Liver (tissue), 9 donors: ENCODE results near the gene PSPN. TPM values are rescaled to one million over a fixed set of nuclear protein-coding genes. Genes with fewer than 3 reads are reported as not detected.

Source experiments
- DNase-seq: peaks from one replicate; pipeline ENCODE4 v3.0.0-alpha.2; 2017; ENCODE audit warnings: low spot score
- H3K27ac ChIP-seq, 2 donors: one replicate each; pipeline ENCODE4 v1.7.0; 2013; ENCODE audit warnings: inconsistent platforms in 2 of 2, low read length in 2 of 2, control low read depth in 1 of 2, low read depth in 1 of 2, mild to moderate bottlenecking in 1 of 2
- H3K27me3 ChIP-seq, 4 donors: one replicate each; pipeline versions ENCODE4 v1.6.1 to v1.7.0; 2013; ENCODE audit warnings: low read length in 3 of 4, inconsistent platforms in 1 of 4, mild to moderate bottlenecking in 1 of 4, moderate library complexity in 1 of 4; ENCODE audit not compliant: control insufficient read depth in 4 of 4, insufficient read depth in 4 of 4
- H3K36me3 ChIP-seq, 4 donors: one replicate each; pipeline versions ENCODE4 v1.6.1 to v1.7.0; 2013; ENCODE audit warnings: low read length in 3 of 4, mild to moderate bottlenecking in 3 of 4, low read depth in 1 of 4, moderate library complexity in 1 of 4; ENCODE audit not compliant: control insufficient read depth in 4 of 4, insufficient read depth in 3 of 4
- H3K4me1 ChIP-seq, 4 donors: one replicate each; pipeline versions ENCODE4 v1.6.1 to v1.7.0; 2013; ENCODE audit warnings: low read length in 3 of 4, mild to moderate bottlenecking in 3 of 4, moderate library complexity in 1 of 4; ENCODE audit not compliant: control insufficient read depth in 4 of 4, insufficient read depth in 4 of 4
- H3K4me3 ChIP-seq, 3 donors: one replicate each; pipeline versions ENCODE4 v1.6.1 to v1.7.0; 2013; ENCODE audit warnings: low read length in 3 of 3, control low read depth in 1 of 3, low read depth in 1 of 3, mild to moderate bottlenecking in 1 of 3
- H3K9ac ChIP-seq, 2 donors: one replicate each; pipeline ENCODE4 v1.7.0; 2013; ENCODE audit warnings: low read length in 2 of 2, mild to moderate bottlenecking in 2 of 2, moderate library complexity in 2 of 2, control low read depth in 1 of 2, low read depth in 1 of 2
- H3K9me3 ChIP-seq, 4 donors: one replicate each; pipeline versions ENCODE4 v1.6.1 to v1.7.0; 2013; ENCODE audit warnings: low read length in 3 of 4; ENCODE audit not compliant: control insufficient read depth in 4 of 4
- EGR1 ChIP-seq, 2 donors: IDR thresholded peaks; 2 replicates each; pipeline ENCODE4 v1.6.1; 2016 to 2018; ENCODE audit warnings: antibody characterized with exemption in 2 of 2, low read depth in 2 of 2
- FOXA1 ChIP-seq: IDR thresholded peaks from 2 replicates; pipeline ENCODE4 v1.6.1; 2016; ENCODE audit warnings: antibody characterized with exemption
- FOXA2 ChIP-seq: IDR thresholded peaks from 2 replicates; pipeline ENCODE4 v1.6.1; 2016; ENCODE audit warnings: antibody characterized with exemption
- HNF4A ChIP-seq, 2 donors: conservative IDR thresholded peaks; 2 replicates each; pipeline ENCODE4 v1.6.1; 2016; ENCODE audit warnings: antibody characterized with exemption in 2 of 2, mild to moderate bottlenecking in 2 of 2
- HNF4G ChIP-seq: IDR thresholded peaks from 2 replicates; pipeline ENCODE4 v1.6.1; 2016; ENCODE audit warnings: antibody characterized with exemption
- JUND ChIP-seq, 2 donors: IDR thresholded peaks; 2 replicates each; pipeline ENCODE4 v1.6.1; 2016; ENCODE audit warnings: antibody characterized with exemption in 2 of 2
- NR2F2 ChIP-seq: IDR thresholded peaks from 2 replicates; pipeline ENCODE4 v1.6.1; 2016; ENCODE audit warnings: antibody characterized with exemption
- RAD21 ChIP-seq, 2 donors: IDR thresholded peaks; 2 replicates each; pipeline ENCODE4 v1.6.1; 2016; ENCODE audit warnings: antibody characterized with exemption in 2 of 2, mild to moderate bottlenecking in 2 of 2
- RXRA ChIP-seq, 2 donors: IDR thresholded peaks; 2 replicates each; pipeline ENCODE4 v1.6.1; 2017 to 2018; ENCODE audit warnings: antibody characterized with exemption in 2 of 2, mild to moderate bottlenecking in 1 of 2
- SP1 ChIP-seq: IDR thresholded peaks from 2 replicates; pipeline ENCODE4 v1.6.1; 2018; ENCODE audit warnings: antibody characterized with exemption, mild to moderate bottlenecking
- TAF1 ChIP-seq: conservative IDR thresholded peaks from 2 replicates; pipeline ENCODE4 v1.6.1; 2016; ENCODE audit warnings: antibody characterized with exemption, mild to moderate bottlenecking
- WGBS: extraction: QIAGEN DNeasy Blood & Tissue Kit; methylation state at CpG from one replicate; pipeline ENCODE4 v1.1.7; 2013; 5-methylcytosine and 5-hydroxymethylcytosine counted together
- polyA plus RNA-seq, 2 donors: library from polyadenylated mRNA; stranded (reverse) in 1 of 2; unstranded in 1 of 2; fragments of 200-250 nt in 1 of 2; fragments of >200 nt in 1 of 2; fragmentation: Nextera tagmentation in 1 of 2; extraction: Ambion mirVana in 1 of 2; gene quantifications; one replicate each; pipeline versions ENCODE4 v1.2.1 to v1.2.3, GENCODE V29; 2013 to 2015
- total RNA-seq, 2 donors: library from RNA; depleted of rRNA; stranded (reverse); fragments of >200 nt; gene quantifications; one replicate each; pipeline ENCODE4 v1.2.3, GENCODE V29; 2014
- TF ChIP-seq, protein P1 (sequence below): fragments of 150-350 bp; IDR thresholded peaks from 2 replicates; pipeline ENCODE4 v1.5.1; 2017; ENCODE audit warnings: improper control_type of control experiment, low read depth, low read length; ENCODE audit not compliant: missing input control
- TF ChIP-seq, protein P2 (sequence below): IDR thresholded peaks from 2 replicates; pipeline ENCODE4 v1.6.1; 2016; ENCODE audit warnings: antibody characterized with exemption, mild to moderate bottlenecking
- TF ChIP-seq, protein P3 (sequence below): IDR thresholded peaks from 2 replicates; pipeline ENCODE4 v1.6.1; 2016; ENCODE audit warnings: antibody characterized with exemption
- TF ChIP-seq, protein P4 (sequence below): IDR thresholded peaks from 2 replicates; pipeline ENCODE4 v1.6.1; 2016; ENCODE audit warnings: antibody characterized with exemption
- donor health status: healthy.
- donor health status: healthy.
- donor health status: healthy.
- donor health status: healthy.
- donor health status: healthy.

PSPN gene
- total and polyA plus RNA-seq, 4 donors: 0.51 to 0.75 (median 0.62) TPM

DNA sequence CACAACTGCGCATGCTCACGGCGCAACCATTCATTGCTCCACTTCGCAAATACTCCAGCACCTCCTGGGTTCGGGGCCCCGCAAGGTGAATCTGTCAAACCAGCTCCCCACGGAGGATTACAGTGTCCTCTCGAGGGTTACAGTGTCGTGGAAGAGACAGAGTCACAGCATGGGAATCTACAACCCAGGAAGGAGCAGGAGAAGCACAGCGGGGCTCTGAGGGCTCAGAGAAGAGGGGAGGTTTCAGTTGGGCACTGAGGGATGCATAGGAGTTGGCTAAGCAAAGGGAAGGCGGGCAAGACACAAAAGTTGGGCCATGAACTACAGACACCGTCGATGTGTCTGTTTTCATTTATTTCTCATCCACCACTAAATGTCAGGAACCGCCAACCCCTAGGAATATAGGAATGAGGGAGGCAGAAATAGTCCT is 18.3 kb upstream of the PSPN start:
- no peak for DNase-seq
- no peaks in the 10 kb centered on the region for H3K27me3 ChIP-seq
- H3K9me3 ChIP-seq: no peaks in the 10 kb centered on the region
- H3K36me3 ChIP-seq: peaks cover 4 to 12% (median 6%) of the 10 kb centered on the region in 4 donors
- H3K9ac ChIP-seq: peak overlapping the region in 1 of 2 donors; percentile 54
- 32% methylated on average over 14 of the region's 14 CpGs for WGBS
- peaks cover 5 to 14% (median 11%) of the 10 kb centered on the region in 4 donors for H3K4me1 ChIP-seq
- H3K27ac ChIP-seq: peak overlapping the region; percentile 86 to 87
- TF ChIP-seq SP1 (no peak), NR2F2 (no peak), FOXA2 (no peak), FOXA1 (no peak), TAF1 (no peak), RXRA (IDR thresholded peaks at IDR 0.05) (no peak), JUND (IDR thresholded peaks at IDR 0.05) (no peak), RAD21 (IDR thresholded peaks at IDR 0.05) (no peak), EGR1 (IDR thresholded peaks at IDR 0.05; ENCODE audit: low read depth in 2 of 2) (no peak)
- TF ChIP-seq, protein P1, sequence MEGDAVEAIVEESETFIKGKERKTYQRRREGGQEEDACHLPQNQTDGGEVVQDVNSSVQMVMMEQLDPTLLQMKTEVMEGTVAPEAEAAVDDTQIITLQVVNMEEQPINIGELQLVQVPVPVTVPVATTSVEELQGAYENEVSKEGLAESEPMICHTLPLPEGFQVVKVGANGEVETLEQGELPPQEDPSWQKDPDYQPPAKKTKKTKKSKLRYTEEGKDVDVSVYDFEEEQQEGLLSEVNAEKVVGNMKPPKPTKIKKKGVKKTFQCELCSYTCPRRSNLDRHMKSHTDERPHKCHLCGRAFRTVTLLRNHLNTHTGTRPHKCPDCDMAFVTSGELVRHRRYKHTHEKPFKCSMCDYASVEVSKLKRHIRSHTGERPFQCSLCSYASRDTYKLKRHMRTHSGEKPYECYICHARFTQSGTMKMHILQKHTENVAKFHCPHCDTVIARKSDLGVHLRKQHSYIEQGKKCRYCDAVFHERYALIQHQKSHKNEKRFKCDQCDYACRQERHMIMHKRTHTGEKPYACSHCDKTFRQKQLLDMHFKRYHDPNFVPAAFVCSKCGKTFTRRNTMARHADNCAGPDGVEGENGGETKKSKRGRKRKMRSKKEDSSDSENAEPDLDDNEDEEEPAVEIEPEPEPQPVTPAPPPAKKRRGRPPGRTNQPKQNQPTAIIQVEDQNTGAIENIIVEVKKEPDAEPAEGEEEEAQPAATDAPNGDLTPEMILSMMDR: no peak
- TF ChIP-seq, protein P2, sequence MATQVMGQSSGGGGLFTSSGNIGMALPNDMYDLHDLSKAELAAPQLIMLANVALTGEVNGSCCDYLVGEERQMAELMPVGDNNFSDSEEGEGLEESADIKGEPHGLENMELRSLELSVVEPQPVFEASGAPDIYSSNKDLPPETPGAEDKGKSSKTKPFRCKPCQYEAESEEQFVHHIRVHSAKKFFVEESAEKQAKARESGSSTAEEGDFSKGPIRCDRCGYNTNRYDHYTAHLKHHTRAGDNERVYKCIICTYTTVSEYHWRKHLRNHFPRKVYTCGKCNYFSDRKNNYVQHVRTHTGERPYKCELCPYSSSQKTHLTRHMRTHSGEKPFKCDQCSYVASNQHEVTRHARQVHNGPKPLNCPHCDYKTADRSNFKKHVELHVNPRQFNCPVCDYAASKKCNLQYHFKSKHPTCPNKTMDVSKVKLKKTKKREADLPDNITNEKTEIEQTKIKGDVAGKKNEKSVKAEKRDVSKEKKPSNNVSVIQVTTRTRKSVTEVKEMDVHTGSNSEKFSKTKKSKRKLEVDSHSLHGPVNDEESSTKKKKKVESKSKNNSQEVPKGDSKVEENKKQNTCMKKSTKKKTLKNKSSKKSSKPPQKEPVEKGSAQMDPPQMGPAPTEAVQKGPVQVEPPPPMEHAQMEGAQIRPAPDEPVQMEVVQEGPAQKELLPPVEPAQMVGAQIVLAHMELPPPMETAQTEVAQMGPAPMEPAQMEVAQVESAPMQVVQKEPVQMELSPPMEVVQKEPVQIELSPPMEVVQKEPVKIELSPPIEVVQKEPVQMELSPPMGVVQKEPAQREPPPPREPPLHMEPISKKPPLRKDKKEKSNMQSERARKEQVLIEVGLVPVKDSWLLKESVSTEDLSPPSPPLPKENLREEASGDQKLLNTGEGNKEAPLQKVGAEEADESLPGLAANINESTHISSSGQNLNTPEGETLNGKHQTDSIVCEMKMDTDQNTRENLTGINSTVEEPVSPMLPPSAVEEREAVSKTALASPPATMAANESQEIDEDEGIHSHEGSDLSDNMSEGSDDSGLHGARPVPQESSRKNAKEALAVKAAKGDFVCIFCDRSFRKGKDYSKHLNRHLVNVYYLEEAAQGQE: no peak
- TF ChIP-seq, protein P3, sequence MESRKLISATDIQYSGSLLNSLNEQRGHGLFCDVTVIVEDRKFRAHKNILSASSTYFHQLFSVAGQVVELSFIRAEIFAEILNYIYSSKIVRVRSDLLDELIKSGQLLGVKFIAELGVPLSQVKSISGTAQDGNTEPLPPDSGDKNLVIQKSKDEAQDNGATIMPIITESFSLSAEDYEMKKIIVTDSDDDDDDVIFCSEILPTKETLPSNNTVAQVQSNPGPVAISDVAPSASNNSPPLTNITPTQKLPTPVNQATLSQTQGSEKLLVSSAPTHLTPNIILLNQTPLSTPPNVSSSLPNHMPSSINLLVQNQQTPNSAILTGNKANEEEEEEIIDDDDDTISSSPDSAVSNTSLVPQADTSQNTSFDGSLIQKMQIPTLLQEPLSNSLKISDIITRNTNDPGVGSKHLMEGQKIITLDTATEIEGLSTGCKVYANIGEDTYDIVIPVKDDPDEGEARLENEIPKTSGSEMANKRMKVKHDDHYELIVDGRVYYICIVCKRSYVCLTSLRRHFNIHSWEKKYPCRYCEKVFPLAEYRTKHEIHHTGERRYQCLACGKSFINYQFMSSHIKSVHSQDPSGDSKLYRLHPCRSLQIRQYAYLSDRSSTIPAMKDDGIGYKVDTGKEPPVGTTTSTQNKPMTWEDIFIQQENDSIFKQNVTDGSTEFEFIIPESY: no peak
- TF ChIP-seq, protein P4, sequence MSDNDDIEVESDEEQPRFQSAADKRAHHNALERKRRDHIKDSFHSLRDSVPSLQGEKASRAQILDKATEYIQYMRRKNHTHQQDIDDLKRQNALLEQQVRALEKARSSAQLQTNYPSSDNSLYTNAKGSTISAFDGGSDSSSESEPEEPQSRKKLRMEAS: no peak
- H3K4me3 ChIP-seq: peak overlapping the region; percentile 69 to 97 (median 93)

DNA sequence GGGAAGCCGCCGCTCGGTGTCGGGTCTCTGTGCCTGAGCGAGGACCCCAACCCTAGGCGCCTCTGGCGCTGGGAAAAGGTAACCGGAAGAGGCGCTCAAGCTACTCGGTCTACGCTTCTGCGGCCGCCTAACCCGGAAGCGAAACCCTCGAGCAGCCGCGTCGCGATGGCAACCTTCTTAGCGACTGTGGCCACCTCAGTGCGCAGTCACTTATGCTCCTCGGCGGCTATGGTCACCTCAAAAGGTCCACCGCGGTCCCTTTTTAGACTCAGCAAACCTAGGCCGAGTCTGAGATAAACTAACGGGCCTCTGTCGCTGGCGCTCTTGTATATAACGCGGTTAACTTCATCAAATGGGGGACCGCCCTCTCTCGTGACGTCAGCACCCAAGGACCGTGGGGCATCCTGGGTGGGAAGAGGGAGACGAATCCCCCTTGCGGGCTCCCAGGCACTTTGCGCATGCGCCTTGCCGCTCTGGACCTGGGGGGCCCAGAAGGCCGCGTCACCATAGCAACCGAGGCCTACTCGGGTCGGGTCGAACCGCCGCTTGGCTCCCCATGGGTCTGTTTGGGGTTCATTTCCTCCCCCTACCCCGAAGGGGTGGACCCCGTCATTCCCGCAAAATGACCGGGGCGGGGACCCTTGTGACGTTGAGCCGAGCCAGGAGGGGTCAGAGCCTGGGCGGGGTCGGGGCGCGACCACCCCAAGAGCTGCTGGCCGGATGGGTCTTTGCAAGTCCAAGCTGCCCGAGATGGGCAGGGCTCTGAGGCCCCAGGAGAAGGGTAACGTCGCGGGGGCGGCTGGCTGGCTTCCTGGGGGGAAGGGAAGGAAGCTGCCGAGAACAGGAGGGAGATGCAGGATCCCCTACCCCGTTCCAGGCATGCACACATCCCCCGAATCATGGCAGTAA is 17.6 kb upstream of the PSPN start, which contains the start of gene GTF2F1:
Gene GTF2F1, minus strand, starts transcription at position 91 of the 909 bp plus-strand sequence. CDS start 169 bp downstream, outside the sequence.
- peak within 1 kb of the TSS; percentile 83 to 94 for H3K9ac ChIP-seq
- H3K9me3 ChIP-seq: no peaks in the 10 kb centered on the region
- H3K4me1 ChIP-seq: peaks cover 5 to 14% (median 11%) of the 10 kb centered on the region in 4 donors
- WGBS: under 1% methylated on average over 69 of the region's 69 CpGs
- peaks cover 6 to 18% (median 9%) of the 10 kb centered on the region in 4 donors for H3K36me3 ChIP-seq
- peak within 1 kb of the TSS; percentile 86 to 87 for H3K27ac ChIP-seq
- H3K27me3 ChIP-seq: no peaks in the 10 kb centered on the region
- DNase-seq: peak; percentile 90
- peak within 1 kb of the TSS; percentile 69 to 97 (median 93) for H3K4me3 ChIP-seq
- TF ChIP-seq, protein P2: no peak
- TF ChIP-seq, protein P4: no peak
- TF ChIP-seq EGR1 (IDR thresholded peaks at IDR 0.05; ENCODE audit: low read depth in 2 of 2) (peak in 1 of 2 donors; percentile 44), FOXA2 (no peak), SP1 (peak; percentile 14), RAD21 (IDR thresholded peaks at IDR 0.05) (peak in 1 of 2 donors; percentile 19), RXRA (IDR thresholded peaks at IDR 0.05) (peak in 1 of 2 donors; percentile 8), HNF4A (conservative IDR thresholded peaks at IDR 0.05) (no peak), FOXA1 (no peak), HNF4G (no peak)
- TF ChIP-seq, protein P1: no peak
